OCI-LY3 (cell line): ENCODE measurements around the gene CCNG2.

ENCODE experiments used
- H2AFZ ChIP-seq: fragments of 200-600, 300-600 bp; shearing (Covaris generic); 2 replicates; pipeline ENCODE4 v1.6.0; 2014; ENCODE audit warnings: antibody characterized with exemption, low read depth, low read length
- H3K27ac ChIP-seq: fragments of 200-600, 300-600 bp; sonication (generic); 2 replicates; pipeline ENCODE4 v1.5.1; 2014; ENCODE audit warnings: mild to moderate bottlenecking, low read length, moderate library complexity, mixed read lengths
- H3K27me3 ChIP-seq: fragments of 200-600, 300-600 bp; sonication (generic); 2 replicates; pipeline ENCODE4 v1.6.1; 2014; ENCODE audit warnings: low read depth, low read length, mixed read lengths
- H3K36me3 ChIP-seq: fragments of 200-600, 300-600 bp; sonication (generic); replicated peaks from 2 replicates; pipeline ENCODE3; 2014; ENCODE audit warnings: low read depth, low read length, mixed read lengths
- H3K4me1 ChIP-seq: fragments of 300-600, 200-600 bp; sonication (generic); 2 replicates; pipeline ENCODE4 v1.6.1; 2014; ENCODE audit warnings: low read length, mixed read lengths
- H3K4me2 ChIP-seq: fragments of 200-600, 300-600 bp; sonication (generic); 2 replicates; pipeline ENCODE4 v1.6.1; 2014; ENCODE audit warnings: low read length, mixed read lengths
- H3K4me3 ChIP-seq: fragments of 300-600, 200-600 bp; sonication (generic); 2 replicates; pipeline ENCODE4 v1.5.1; 2014; ENCODE audit warnings: antibody characterized with exemption, mild to moderate bottlenecking, low read length, moderate library complexity
- H3K79me2 ChIP-seq: fragments of 300-600, 200-600 bp; shearing (Covaris generic); 2 replicates; pipeline ENCODE4 v1.6.1; 2014; ENCODE audit warnings: mild to moderate bottlenecking, low read length, mixed read lengths
- H3K9ac ChIP-seq: fragments of 300-600, 200-600 bp; shearing (Covaris generic); 2 replicates; pipeline ENCODE4 v1.6.0; 2014; ENCODE audit warnings: mild to moderate bottlenecking, low read length, moderate library complexity
- H3K9me3 ChIP-seq: fragments of 200-600, 300-600 bp; shearing (Covaris generic); 2 replicates; pipeline ENCODE4 v1.6.1; 2014; ENCODE audit warnings: low read length, mixed read lengths; ENCODE audit not compliant: insufficient read depth
- H4K20me1 ChIP-seq: fragments of 200-600, 300-600 bp; sonication (generic); 2 replicates; pipeline ENCODE4 v1.6.1; 2016; ENCODE audit warnings: low read length, mixed read lengths; ENCODE audit not compliant: insufficient read depth
- EZH2phosphoT487 ChIP-seq: fragments of 200-600 bp; shearing (Covaris generic); IDR thresholded peaks from 2 replicates; pipeline ENCODE4 v1.6.1; 2018; ENCODE audit warnings: antibody characterized with exemption, mixed run types, low read depth
- TF ChIP-seq, protein P1 (sequence below): fragments of 200-600, 300-600 bp; sonication (generic); IDR thresholded peaks from 2 replicates; pipeline ENCODE4 v1.5.1; 2014; ENCODE audit warnings: antibody characterized with exemption, low read length, low read depth

The CCNG2 gene

DNA sequence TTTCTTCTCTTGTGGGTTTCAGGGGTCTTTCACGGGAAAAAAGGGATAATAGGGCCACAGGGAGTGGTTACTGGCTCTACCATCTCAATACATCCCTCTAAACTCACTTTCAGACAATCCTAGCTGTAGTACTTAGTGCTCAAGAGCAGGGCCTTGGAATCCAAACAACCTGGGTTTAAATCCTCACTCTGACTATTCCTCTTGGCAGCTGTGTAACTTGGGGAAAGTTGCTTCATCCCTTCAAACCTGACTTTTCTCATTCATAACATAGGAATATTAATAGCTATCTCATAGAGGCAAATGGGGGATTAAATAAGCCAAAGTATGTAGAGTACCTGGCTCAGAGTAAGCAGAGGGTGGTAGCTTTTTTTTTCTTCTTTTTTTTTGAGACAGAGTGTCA, 32.4 kb downstream of the CCNG2 start:
- no peak for TF ChIP-seq EZH2phosphoT487
- TF ChIP-seq, protein P1, sequence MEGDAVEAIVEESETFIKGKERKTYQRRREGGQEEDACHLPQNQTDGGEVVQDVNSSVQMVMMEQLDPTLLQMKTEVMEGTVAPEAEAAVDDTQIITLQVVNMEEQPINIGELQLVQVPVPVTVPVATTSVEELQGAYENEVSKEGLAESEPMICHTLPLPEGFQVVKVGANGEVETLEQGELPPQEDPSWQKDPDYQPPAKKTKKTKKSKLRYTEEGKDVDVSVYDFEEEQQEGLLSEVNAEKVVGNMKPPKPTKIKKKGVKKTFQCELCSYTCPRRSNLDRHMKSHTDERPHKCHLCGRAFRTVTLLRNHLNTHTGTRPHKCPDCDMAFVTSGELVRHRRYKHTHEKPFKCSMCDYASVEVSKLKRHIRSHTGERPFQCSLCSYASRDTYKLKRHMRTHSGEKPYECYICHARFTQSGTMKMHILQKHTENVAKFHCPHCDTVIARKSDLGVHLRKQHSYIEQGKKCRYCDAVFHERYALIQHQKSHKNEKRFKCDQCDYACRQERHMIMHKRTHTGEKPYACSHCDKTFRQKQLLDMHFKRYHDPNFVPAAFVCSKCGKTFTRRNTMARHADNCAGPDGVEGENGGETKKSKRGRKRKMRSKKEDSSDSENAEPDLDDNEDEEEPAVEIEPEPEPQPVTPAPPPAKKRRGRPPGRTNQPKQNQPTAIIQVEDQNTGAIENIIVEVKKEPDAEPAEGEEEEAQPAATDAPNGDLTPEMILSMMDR = no peak

DNA sequence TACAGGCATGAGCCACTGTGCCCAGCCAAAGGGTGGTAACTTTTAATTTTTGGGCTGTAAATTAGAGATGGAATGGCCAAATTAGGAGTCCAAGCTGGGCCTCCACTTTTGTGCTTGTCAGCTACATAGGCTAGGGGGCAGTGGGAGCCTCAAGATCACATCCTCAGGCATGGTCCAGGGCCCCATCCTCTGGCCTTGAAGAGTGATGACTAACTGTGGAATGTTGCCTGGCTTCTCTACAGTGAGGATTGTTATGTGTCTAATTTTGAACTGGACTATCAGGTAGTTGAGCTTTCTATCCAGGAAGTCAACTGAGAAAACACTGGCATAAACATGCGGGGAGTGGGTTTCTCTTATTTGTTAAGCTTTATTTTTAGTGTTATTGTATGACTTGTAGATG, 33.0 kb downstream of the CCNG2 start:
- no peak overlapping the region for H2AFZ ChIP-seq
- no peaks in the 10 kb centered on the region for H3K36me3 ChIP-seq
- H3K4me2 ChIP-seq = no peak overlapping the region
- H3K27me3 ChIP-seq = peaks cover 18% of the 10 kb centered on the region
- H3K79me2 ChIP-seq = no peaks in the 10 kb centered on the region
- H3K9ac ChIP-seq = no peak overlapping the region
- TF ChIP-seq, protein P1 = no peak
- H3K4me1 ChIP-seq = peaks cover 15% of the 10 kb centered on the region
- H4K20me1 ChIP-seq = no peaks in the 10 kb centered on the region
- no peak overlapping the region for H3K4me3 ChIP-seq
- H3K9me3 ChIP-seq = no peaks in the 10 kb centered on the region
- H3K27ac ChIP-seq = no peak overlapping the region

More for the DNA sequence above, 32.4 kb downstream of the CCNG2 start:
- H3K4me1 ChIP-seq = peaks cover 12% of the 10 kb centered on the region
- H3K9ac ChIP-seq = no peak overlapping the region
- H4K20me1 ChIP-seq = no peaks in the 10 kb centered on the region
- no peak overlapping the region for H3K4me2 ChIP-seq
- no peak overlapping the region for H3K27ac ChIP-seq
- no peaks in the 10 kb centered on the region for H3K36me3 ChIP-seq
- no peak overlapping the region for H2AFZ ChIP-seq
- no peaks in the 10 kb centered on the region for H3K9me3 ChIP-seq
- H3K4me3 ChIP-seq = no peak overlapping the region
- H3K27me3 ChIP-seq = peaks cover 16% of the 10 kb centered on the region
- H3K79me2 ChIP-seq = no peaks in the 10 kb centered on the region

DNA sequence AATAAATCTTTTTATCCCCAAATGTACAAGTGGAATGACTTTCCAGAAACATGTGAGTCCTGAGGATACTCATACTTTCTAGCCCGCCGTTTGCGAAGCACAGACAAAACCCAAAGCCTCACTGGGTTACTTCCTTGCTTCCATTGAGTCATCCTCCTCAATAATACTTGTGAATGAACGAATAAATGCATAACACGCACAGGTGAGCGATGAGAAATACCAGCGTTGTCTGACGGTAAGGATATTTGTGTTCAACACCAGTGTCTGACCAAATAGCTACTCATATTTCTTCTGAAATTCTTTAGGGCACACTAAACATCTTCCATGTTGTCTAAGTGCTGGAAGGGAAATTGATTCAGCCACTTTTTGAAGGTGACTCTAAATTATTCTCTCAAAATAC, 36.0 kb downstream of the CCNG2 start:
- Histone ChIP-seq H2AFZ (peak overlapping the region; percentile 80), H3K4me3 (peak overlapping the region; percentile 76), H3K4me1 (peaks cover 23% of the 10 kb centered on the region), H4K20me1 (no peaks in the 10 kb centered on the region), H3K9me3 (no peaks in the 10 kb centered on the region), H3K27me3 (peaks cover 13% of the 10 kb centered on the region), H3K9ac (peak overlapping the region; percentile 47), H3K4me2 (peak overlapping the region; percentile 80), H3K36me3 (no peaks in the 10 kb centered on the region), H3K79me2 (no peaks in the 10 kb centered on the region), H3K27ac (no peak overlapping the region)
- no peak for TF ChIP-seq EZH2phosphoT487
- TF ChIP-seq, protein P1 = no peak

DNA sequence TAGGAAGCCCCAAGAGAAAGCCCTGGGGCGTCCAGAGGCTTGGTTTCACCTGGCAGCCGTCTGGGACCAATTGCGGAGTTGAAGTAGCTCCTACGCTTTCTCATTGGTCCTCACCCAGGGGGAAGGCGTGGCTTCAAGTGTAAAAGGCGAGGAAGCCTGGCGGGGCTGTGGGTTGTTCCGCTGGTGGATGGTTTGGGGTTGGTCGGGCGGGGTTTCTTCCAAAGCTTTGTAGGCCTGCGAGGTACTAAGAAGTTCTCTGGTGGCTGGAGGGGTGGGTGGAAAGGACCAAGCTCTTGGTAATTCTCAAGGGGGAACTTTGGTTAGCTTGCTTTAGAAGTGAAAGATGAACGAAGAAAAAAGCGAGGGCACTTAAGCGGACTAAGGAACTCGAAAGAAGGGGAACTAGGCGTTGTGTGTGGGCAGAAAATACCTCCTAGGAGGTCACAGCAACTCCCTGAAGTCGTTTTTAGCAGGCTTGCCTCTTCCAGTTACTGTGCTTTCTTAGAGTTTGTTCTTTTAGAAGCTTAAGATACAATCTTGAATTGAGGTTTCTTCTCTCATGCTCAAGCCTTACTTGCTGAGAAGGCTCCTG, 36.6 kb downstream of the CCNG2 start:
- peak overlapping the region; percentile 80 for H2AFZ ChIP-seq
- H3K27me3 ChIP-seq = peaks cover 15% of the 10 kb centered on the region
- peak overlapping the region; percentile 76 for H3K4me3 ChIP-seq
- H4K20me1 ChIP-seq = no peaks in the 10 kb centered on the region
- no peaks in the 10 kb centered on the region for H3K79me2 ChIP-seq
- H3K36me3 ChIP-seq = no peaks in the 10 kb centered on the region
- H3K9me3 ChIP-seq = no peaks in the 10 kb centered on the region
- no peak for TF ChIP-seq EZH2phosphoT487
- TF ChIP-seq, protein P1 = no peak
- peak overlapping the region; percentile 47 for H3K9ac ChIP-seq
- peak overlapping the region; percentile 80 for H3K4me2 ChIP-seq
- peak overlapping the region; percentile 35 for H3K27ac ChIP-seq
- H3K4me1 ChIP-seq = peaks cover 23% of the 10 kb centered on the region
